HEK293T (cell line): ENCODE data around the gene ITFG2.

ENCODE experiments used
- ELF4 ChIP-seq: fragments of 450-650 bp; IDR thresholded peaks from 2 replicates; pipeline ENCODE4 v1.6.1; 2017; ENCODE audit warnings: antibody characterized with exemption
- FOXM1 ChIP-seq: fragments of 450-650 bp; IDR thresholded peaks from 2 replicates; pipeline ENCODE4 v1.6.1; 2017; ENCODE audit warnings: mild to moderate bottlenecking, borderline replicate concordance
- SUZ12 ChIP-seq: fragments of 450-650 bp; IDR thresholded peaks from 2 replicates; pipeline ENCODE4 v1.6.1; 2016; ENCODE audit warnings: mild to moderate bottlenecking

DNA sequence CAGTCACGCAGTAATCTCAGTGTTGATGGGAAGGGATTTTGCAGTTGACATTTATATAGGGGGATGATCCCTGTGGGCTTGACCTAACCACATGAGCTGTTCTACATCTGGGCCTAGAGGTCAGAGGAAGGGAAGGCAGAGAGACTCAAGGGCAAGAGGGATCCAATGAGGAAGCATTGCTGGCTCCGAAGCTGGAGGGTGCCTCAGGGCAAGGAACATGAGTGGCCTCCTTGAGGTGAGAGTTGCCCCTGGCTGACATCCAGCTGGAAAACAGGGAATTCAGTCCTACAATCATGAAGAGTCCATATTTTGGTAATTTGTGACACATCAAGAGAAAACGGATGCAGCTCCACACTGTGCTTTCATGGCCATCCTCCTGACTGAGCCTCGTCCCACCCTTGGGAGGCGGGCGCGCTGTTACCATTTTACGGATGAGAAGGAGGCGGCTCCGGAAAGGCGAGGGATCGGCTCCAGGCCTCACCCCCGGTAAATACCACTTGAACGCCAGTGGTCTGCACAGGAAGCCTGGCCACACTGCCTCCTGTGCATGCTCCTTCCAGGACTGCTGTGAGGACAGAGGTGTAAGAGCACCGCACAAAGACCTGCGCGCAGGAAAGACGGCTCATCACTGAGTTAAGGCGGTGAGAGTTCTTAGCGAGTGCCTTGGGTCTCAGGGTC is 36.2 kb upstream of the ITFG2 start:
- TF ChIP-seq ELF4, result no peak
- TF ChIP-seq SUZ12, result no peak
- no peak for TF ChIP-seq FOXM1
